ENCODE results near the gene FSD1L.

DNA sequence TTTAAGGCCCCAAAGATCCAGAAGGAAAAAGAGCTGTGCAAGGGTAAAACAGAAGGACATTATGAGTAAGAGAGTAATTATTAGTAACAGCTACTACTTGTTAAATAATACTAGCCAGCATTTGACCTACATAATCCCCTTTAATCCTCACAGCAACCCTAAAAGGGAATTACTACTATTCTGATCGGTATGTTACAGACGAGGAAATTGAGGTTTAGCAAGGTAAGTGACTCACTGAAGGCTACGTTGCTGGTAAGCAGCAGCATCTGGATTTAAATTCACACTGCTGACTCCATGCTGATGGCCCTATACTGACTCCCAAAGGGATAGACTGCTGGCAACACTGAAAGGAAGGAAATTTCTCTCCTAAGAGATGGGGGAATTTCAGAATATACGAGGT is 3.7 kb upstream of the FSD1L start:
- TF ChIP-seq, protein P1, sequence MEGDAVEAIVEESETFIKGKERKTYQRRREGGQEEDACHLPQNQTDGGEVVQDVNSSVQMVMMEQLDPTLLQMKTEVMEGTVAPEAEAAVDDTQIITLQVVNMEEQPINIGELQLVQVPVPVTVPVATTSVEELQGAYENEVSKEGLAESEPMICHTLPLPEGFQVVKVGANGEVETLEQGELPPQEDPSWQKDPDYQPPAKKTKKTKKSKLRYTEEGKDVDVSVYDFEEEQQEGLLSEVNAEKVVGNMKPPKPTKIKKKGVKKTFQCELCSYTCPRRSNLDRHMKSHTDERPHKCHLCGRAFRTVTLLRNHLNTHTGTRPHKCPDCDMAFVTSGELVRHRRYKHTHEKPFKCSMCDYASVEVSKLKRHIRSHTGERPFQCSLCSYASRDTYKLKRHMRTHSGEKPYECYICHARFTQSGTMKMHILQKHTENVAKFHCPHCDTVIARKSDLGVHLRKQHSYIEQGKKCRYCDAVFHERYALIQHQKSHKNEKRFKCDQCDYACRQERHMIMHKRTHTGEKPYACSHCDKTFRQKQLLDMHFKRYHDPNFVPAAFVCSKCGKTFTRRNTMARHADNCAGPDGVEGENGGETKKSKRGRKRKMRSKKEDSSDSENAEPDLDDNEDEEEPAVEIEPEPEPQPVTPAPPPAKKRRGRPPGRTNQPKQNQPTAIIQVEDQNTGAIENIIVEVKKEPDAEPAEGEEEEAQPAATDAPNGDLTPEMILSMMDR (CRISPR knock-in tag; IDR thresholded peaks at IDR 0.05), result no peak
- TF ChIP-seq CCAR2 (optimal IDR thresholded peaks at IDR 0.05; ENCODE audit: low read depth, low read length), result no peak
- TF ChIP-seq ZNF329 (CRISPR knock-in tag; IDR thresholded peaks at IDR 0.05; ENCODE audit: low read depth), result no peak
- TF ChIP-seq, protein P2, sequence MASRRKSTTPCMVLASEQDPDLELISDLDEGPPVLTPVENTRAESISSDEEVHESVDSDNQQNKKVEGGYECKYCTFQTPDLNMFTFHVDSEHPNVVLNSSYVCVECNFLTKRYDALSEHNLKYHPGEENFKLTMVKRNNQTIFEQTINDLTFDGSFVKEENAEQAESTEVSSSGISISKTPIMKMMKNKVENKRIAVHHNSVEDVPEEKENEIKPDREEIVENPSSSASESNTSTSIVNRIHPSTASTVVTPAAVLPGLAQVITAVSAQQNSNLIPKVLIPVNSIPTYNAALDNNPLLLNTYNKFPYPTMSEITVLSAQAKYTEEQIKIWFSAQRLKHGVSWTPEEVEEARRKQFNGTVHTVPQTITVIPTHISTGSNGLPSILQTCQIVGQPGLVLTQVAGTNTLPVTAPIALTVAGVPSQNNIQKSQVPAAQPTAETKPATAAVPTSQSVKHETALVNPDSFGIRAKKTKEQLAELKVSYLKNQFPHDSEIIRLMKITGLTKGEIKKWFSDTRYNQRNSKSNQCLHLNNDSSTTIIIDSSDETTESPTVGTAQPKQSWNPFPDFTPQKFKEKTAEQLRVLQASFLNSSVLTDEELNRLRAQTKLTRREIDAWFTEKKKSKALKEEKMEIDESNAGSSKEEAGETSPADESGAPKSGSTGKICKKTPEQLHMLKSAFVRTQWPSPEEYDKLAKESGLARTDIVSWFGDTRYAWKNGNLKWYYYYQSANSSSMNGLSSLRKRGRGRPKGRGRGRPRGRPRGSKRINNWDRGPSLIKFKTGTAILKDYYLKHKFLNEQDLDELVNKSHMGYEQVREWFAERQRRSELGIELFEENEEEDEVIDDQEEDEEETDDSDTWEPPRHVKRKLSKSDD (CRISPR knock-in tag; IDR thresholded peaks at IDR 0.05; ENCODE audit: low read depth), result no peak
- TF ChIP-seq, protein P3, sequence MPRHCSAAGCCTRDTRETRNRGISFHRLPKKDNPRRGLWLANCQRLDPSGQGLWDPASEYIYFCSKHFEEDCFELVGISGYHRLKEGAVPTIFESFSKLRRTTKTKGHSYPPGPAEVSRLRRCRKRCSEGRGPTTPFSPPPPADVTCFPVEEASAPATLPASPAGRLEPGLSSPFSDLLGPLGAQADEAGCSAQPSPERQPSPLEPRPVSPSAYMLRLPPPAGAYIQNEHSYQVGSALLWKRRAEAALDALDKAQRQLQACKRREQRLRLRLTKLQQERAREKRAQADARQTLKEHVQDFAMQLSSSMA (CRISPR knock-in tag; IDR thresholded peaks at IDR 0.05), result no peak
- TF ChIP-seq ZBTB21 (CRISPR knock-in tag; IDR thresholded peaks at IDR 0.05), result no peak
- TF ChIP-seq, protein P4, sequence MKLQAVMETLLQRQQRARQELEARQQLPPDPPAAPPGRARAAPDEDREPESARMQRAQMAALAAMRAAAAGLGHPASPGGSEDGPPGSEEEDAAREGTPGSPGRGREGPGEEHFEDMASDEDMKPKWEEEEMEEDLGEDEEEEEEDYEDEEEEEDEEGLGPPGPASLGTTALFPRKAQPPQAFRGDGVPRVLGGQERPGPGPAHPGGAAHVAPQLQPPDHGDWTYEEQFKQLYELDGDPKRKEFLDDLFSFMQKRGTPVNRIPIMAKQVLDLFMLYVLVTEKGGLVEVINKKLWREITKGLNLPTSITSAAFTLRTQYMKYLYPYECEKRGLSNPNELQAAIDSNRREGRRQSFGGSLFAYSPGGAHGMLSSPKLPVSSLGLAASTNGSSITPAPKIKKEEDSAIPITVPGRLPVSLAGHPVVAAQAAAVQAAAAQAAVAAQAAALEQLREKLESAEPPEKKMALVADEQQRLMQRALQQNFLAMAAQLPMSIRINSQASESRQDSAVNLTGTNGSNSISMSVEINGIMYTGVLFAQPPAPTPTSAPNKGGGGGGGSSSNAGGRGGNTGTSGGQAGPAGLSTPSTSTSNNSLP (IDR thresholded peaks at IDR 0.05; ENCODE audit: low read depth, low read length), result no peak

Data from HepG2 (cell line).